Fibroblast of lung (primary cell): ENCODE results near the gene MKLN1. TPM values are rescaled to one million over a fixed set of nuclear protein-coding genes. Genes with fewer than 3 reads are reported as not detected.

ENCODE experiments used
- DNase-seq, 2 donors: peaks; one replicate each; pipeline versions ENCODE4 v3.0.0 to v3.0.0-alpha.2; 2010; ENCODE audit warnings: low read depth in 2 of 2
- H2AFZ ChIP-seq: 2 replicates; pipeline ENCODE4 v1.5.1; 2012; ENCODE audit warnings: low read length, control low read depth, inconsistent platforms
- H3K27ac ChIP-seq: 2 replicates; pipeline ENCODE4 v1.5.1; 2011; ENCODE audit warnings: low read length, control low read depth; ENCODE audit not compliant: insufficient read depth
- H3K27me3 ChIP-seq: 2 replicates; pipeline ENCODE4 v1.5.1; 2011; ENCODE audit warnings: mild to moderate bottlenecking, low read length; ENCODE audit not compliant: control insufficient read depth, insufficient read depth
- H3K36me3 ChIP-seq: 2 replicates; pipeline ENCODE4 v1.5.1; 2011; ENCODE audit warnings: low read length; ENCODE audit not compliant: control insufficient read depth, insufficient read depth
- H3K4me1 ChIP-seq: 2 replicates; pipeline ENCODE4 v1.5.1; 2011; ENCODE audit warnings: low read length; ENCODE audit not compliant: control insufficient read depth, insufficient read depth; ENCODE audit errors: extremely low read depth
- H3K4me2 ChIP-seq: 2 replicates; pipeline ENCODE4 v1.5.1; 2011; ENCODE audit warnings: low read length, control low read depth; ENCODE audit not compliant: insufficient read depth; ENCODE audit errors: extremely low read depth
- H3K4me3 ChIP-seq, 4 experiments: fragments of 200-600 bp in 1 of 4; sonication (generic) in 1 of 4; replicated peaks in 1 of 4; 2 replicates each; pipeline ENCODE4 v1.5.1; 2011 to 2016; ENCODE audit warnings: low read length in 4 of 4, low read depth in 3 of 4, mild to moderate bottlenecking in 3 of 4, control low read depth in 2 of 4, inconsistent platforms in 1 of 4, mixed read lengths in 1 of 4; ENCODE audit not compliant: insufficient read depth in 1 of 4; ENCODE audit errors: control extremely low read depth in 1 of 4
- H3K79me2 ChIP-seq: 2 replicates; pipeline ENCODE4 v1.5.1; 2012; ENCODE audit warnings: mild to moderate bottlenecking, low read length, inconsistent platforms; ENCODE audit not compliant: control insufficient read depth, insufficient read depth
- H3K9ac ChIP-seq: 2 replicates; pipeline ENCODE4 v1.5.1; 2011; ENCODE audit warnings: mild to moderate bottlenecking, low read length, control low read depth; ENCODE audit not compliant: insufficient read depth
- H3K9me3 ChIP-seq: 2 replicates; pipeline ENCODE4 v1.5.1; 2012; ENCODE audit warnings: low read depth, low read length; ENCODE audit not compliant: control insufficient read depth, insufficient read depth
- H4K20me1 ChIP-seq: 2 replicates; pipeline ENCODE4 v1.5.1; 2011; ENCODE audit warnings: low read length; ENCODE audit not compliant: control insufficient read depth, insufficient read depth; ENCODE audit errors: extremely low read depth
- CTCF ChIP-seq, 2 donors: IDR thresholded peaks in 1 of 2; conservative IDR thresholded peaks in 1 of 2; 1 replicate in 1 of 2; 2 replicates in 1 of 2; pipeline ENCODE4 v1.5.1; 2011 to 2012; ENCODE audit warnings: low read length in 2 of 2, control low read depth in 1 of 2, inconsistent platforms in 1 of 2, low read depth in 1 of 2, mild to moderate bottlenecking in 1 of 2
- EZH2 ChIP-seq: IDR thresholded peaks from 2 replicates; pipeline ENCODE4 v1.5.1; 2012; ENCODE audit warnings: low read length, control low read depth, mild to moderate bottlenecking; ENCODE audit errors: missing control alignments
- polyA plus RNA-seq, 2 donors: library from polyadenylated mRNA; depleted of rRNA in 1 of 2; stranded (reverse) in 1 of 2; unstranded in 1 of 2; fragments of >200 nt; gene quantifications; 2 replicates each; pipeline ENCODE4 v1.2.1, GENCODE V29; 2011 to 2012; ENCODE audit warnings: missing spikeins in 1 of 2
- total RNA-seq: library from RNA; depleted of rRNA; stranded (reverse); fragments of >200 nt; gene quantifications from 2 replicates; pipeline ENCODE4 v1.2.1, GENCODE V29; 2014

Gene MKLN1
- total and polyA plus RNA-seq, 2 donors (not counting 1 experiment from before 2014, with no cell fraction given) = 33.9 to 46.4 TPM

GRCh38 chr7:131527456-131527855, 199.8 kb downstream of the MKLN1 start:
- no peaks in the 10 kb centered on the region for H3K27me3 ChIP-seq
- H3K79me2 ChIP-seq = no peaks in the 10 kb centered on the region
- no peaks in the 10 kb centered on the region for H3K9me3 ChIP-seq
- no peak overlapping the region for H3K4me3 ChIP-seq
- TF ChIP-seq EZH2 (no peak), CTCF (conservative IDR thresholded peaks at IDR 0.05 in 1 of 2, IDR thresholded peaks at IDR 0.05 in 1 of 2; ENCODE audit: low read depth in 1 of 2, low read length in 2 of 2) (no peak)
- H3K4me1 ChIP-seq = no peaks in the 10 kb centered on the region
- H4K20me1 ChIP-seq = no peaks in the 10 kb centered on the region
- H3K4me2 ChIP-seq = no peak overlapping the region
- H3K36me3 ChIP-seq = no peaks in the 10 kb centered on the region
- no peak for DNase-seq
- H2AFZ ChIP-seq = no peak overlapping the region
- H3K27ac ChIP-seq = no peak overlapping the region
- no peak overlapping the region for H3K9ac ChIP-seq

- Histone ChIP-seq H3K36me3 (no peaks in the 10 kb centered on the region), H3K9ac (no peak overlapping the region), H3K27ac (no peak overlapping the region), H3K4me2 (no peak overlapping the region), H3K79me2 (no peaks in the 10 kb centered on the region), H2AFZ (no peak overlapping the region), H3K9me3 (no peaks in the 10 kb centered on the region), H3K4me3 (no peak overlapping the region), H3K27me3 (no peaks in the 10 kb centered on the region), H3K4me1 (no peaks in the 10 kb centered on the region), H4K20me1 (no peaks in the 10 kb centered on the region)
- TF ChIP-seq EZH2 (no peak), CTCF (conservative IDR thresholded peaks at IDR 0.05 in 1 of 2, IDR thresholded peaks at IDR 0.05 in 1 of 2; ENCODE audit: low read depth in 1 of 2, low read length in 2 of 2) (no peak)
- no peak for DNase-seq
These were observed 201.5 kb downstream of the MKLN1 start for GRCh38 chr7:131529179-131529578.

- no peaks in the 10 kb centered on the region for H3K79me2 ChIP-seq
- no peak for TF ChIP-seq CTCF (conservative IDR thresholded peaks at IDR 0.05 in 1 of 2, IDR thresholded peaks at IDR 0.05 in 1 of 2; ENCODE audit: low read depth in 1 of 2, low read length in 2 of 2)
- no peak for TF ChIP-seq EZH2
These were observed 201.9 kb downstream of the MKLN1 start for GRCh38 chr7:131529617-131530016.

More at GRCh38 chr7:131529617-131530016, 201.9 kb downstream of the MKLN1 start:
- Histone ChIP-seq H3K27ac (no peak overlapping the region), H3K4me3 (no peak overlapping the region), H3K9me3 (no peaks in the 10 kb centered on the region), H3K4me2 (no peak overlapping the region), H2AFZ (no peak overlapping the region), H3K9ac (no peak overlapping the region), H4K20me1 (no peaks in the 10 kb centered on the region), H3K4me1 (no peaks in the 10 kb centered on the region), H3K36me3 (no peaks in the 10 kb centered on the region), H3K27me3 (no peaks in the 10 kb centered on the region)
- DNase-seq = no peak
